Measurements from ENCODE around the gene PLIN1.

GRCh38 chr15:89677381-89677780 lies 1.8 kb downstream of the PLIN1 start:
- TF ChIP-seq POLR2AphosphoS5 (IDR thresholded peaks at IDR 0.05) (no peak), CTCF (IDR thresholded peaks at IDR 0.05) (no peak), EP300 (IDR thresholded peaks at IDR 0.05; ENCODE audit: low read depth) (no peak), POLR2A (IDR thresholded peaks at IDR 0.05) (no peak)

Measured in transverse colon (tissue), 4 donors.